H9 (cell line): ENCODE measurements around the gene AFAP1L2. TPM values are rescaled to one million over a fixed set of nuclear protein-coding genes. Genes with fewer than 3 reads are reported as not detected.

Source experiments
- DNase-seq: peaks from one replicate; pipeline ENCODE4 v3.0.0-alpha.2; 2017
- H2AFZ ChIP-seq: one replicate; pipeline ENCODE4 v1.6.1; 2013; ENCODE audit warnings: mild to moderate bottlenecking, low read length, control low read depth, moderate library complexity
- H2AK5ac ChIP-seq: 2 replicates; pipeline ENCODE4 v1.6.1; 2013; ENCODE audit warnings: low read length, control low read depth, mixed read lengths; ENCODE audit not compliant: insufficient read length
- H2BK120ac ChIP-seq: one replicate; pipeline ENCODE4 v1.6.1; 2013; ENCODE audit warnings: low read depth, mild to moderate bottlenecking, low read length, control low read depth, inconsistent platforms; ENCODE audit not compliant: poor library complexity, severe bottlenecking
- H2BK12ac ChIP-seq: 2 replicates; pipeline ENCODE4 v1.6.1; 2013; ENCODE audit warnings: low read length, control low read depth, mixed read lengths, low read depth; ENCODE audit not compliant: insufficient read length
- H2BK15ac ChIP-seq: 2 replicates; pipeline ENCODE4 v1.6.1; 2013; ENCODE audit warnings: low read depth, low read length, control low read depth
- H2BK20ac ChIP-seq: one replicate; pipeline ENCODE4 v1.6.1; 2013; ENCODE audit warnings: low read depth, mild to moderate bottlenecking, low read length, control low read depth, inconsistent platforms; ENCODE audit not compliant: poor library complexity, severe bottlenecking
- H2BK5ac ChIP-seq: 2 replicates; pipeline ENCODE4 v1.6.1; 2013; ENCODE audit warnings: low read length, control low read depth, mixed read lengths; ENCODE audit not compliant: insufficient read length
- H3K14ac ChIP-seq: 2 replicates; pipeline ENCODE4 v1.6.1; 2013; ENCODE audit warnings: low read length, control low read depth; ENCODE audit not compliant: insufficient read depth
- H3K18ac ChIP-seq: 2 replicates; pipeline ENCODE4 v1.6.1; 2013; ENCODE audit warnings: low read depth, mild to moderate bottlenecking, mixed read lengths, low read length, control low read depth; ENCODE audit not compliant: insufficient read length
- H3K23ac ChIP-seq: 2 replicates; pipeline ENCODE4 v1.6.1; 2013; ENCODE audit warnings: low read length, control low read depth, mixed read lengths, low read depth; ENCODE audit not compliant: insufficient read length
- H3K23me2 ChIP-seq: 2 replicates; pipeline ENCODE4 v1.6.1; 2013; ENCODE audit warnings: low read depth, mild to moderate bottlenecking, mixed read lengths, low read length, control low read depth; ENCODE audit not compliant: insufficient read length, poor library complexity, severe bottlenecking
- H3K27ac ChIP-seq: 2 replicates; pipeline ENCODE4 v1.5.1; 2013; ENCODE audit warnings: low read length, control low read depth, mixed read lengths, low read depth; ENCODE audit not compliant: insufficient read length
- H3K27me3 ChIP-seq: 2 replicates; pipeline ENCODE4 v1.6.1; 2013; ENCODE audit warnings: low read length, control low read depth, inconsistent platforms; ENCODE audit not compliant: insufficient read depth
- H3K4ac ChIP-seq: 2 replicates; pipeline ENCODE4 v1.6.1; 2013; ENCODE audit warnings: low read depth, mild to moderate bottlenecking, control low read depth, inconsistent platforms, low read length, moderate library complexity
- H3K4me1 ChIP-seq: 2 replicates; pipeline ENCODE4 v1.6.1; 2013; ENCODE audit warnings: low read length, control low read depth, inconsistent platforms; ENCODE audit not compliant: insufficient read depth
- H3K4me2 ChIP-seq: 2 replicates; pipeline ENCODE4 v1.6.1; 2013; ENCODE audit warnings: low read length, control low read depth, mixed read lengths; ENCODE audit not compliant: insufficient read length, insufficient read depth
- H3K56ac ChIP-seq: 2 replicates; pipeline ENCODE4 v1.6.1; 2013; ENCODE audit warnings: low read depth, mild to moderate bottlenecking, mixed read lengths, low read length, control low read depth; ENCODE audit not compliant: insufficient read length
- H3K79me1 ChIP-seq: 2 replicates; pipeline ENCODE4 v1.6.1; 2013; ENCODE audit warnings: low read depth, mild to moderate bottlenecking, moderate library complexity, low read length, control low read depth, inconsistent platforms; ENCODE audit not compliant: insufficient read depth, poor library complexity, severe bottlenecking
- H3K79me2 ChIP-seq: 2 replicates; pipeline ENCODE4 v1.6.1; 2013; ENCODE audit warnings: low read length, control low read depth, inconsistent platforms; ENCODE audit not compliant: insufficient read depth
- H3K9ac ChIP-seq: 2 replicates; pipeline ENCODE4 v1.6.1; 2013; ENCODE audit warnings: low read length, control low read depth, mixed read lengths; ENCODE audit not compliant: insufficient read length; ENCODE audit errors: extremely low read depth
- H3K9me3 ChIP-seq: one replicate; pipeline ENCODE4 v1.6.1; 2013; ENCODE audit warnings: low read depth, low read length, inconsistent platforms; ENCODE audit not compliant: control insufficient read depth
- H3T11ph ChIP-seq: one replicate; pipeline ENCODE4 v1.6.1; 2013; ENCODE audit warnings: mild to moderate bottlenecking, low read length, control low read depth, inconsistent platforms
- H4K20me1 ChIP-seq: one replicate; pipeline ENCODE4 v1.6.1; 2013; ENCODE audit not compliant: control insufficient read depth, insufficient read length, insufficient read depth
- H4K5ac ChIP-seq: 2 replicates; pipeline ENCODE4 v1.6.1; 2013; ENCODE audit warnings: low read depth, mild to moderate bottlenecking, mixed read lengths, low read length, control low read depth; ENCODE audit not compliant: insufficient read length
- H4K8ac ChIP-seq: replicated peaks from 2 replicates; pipeline ENCODE4 v1.6.1; 2013; ENCODE audit warnings: low read length, control low read depth, mixed read lengths, low read depth; ENCODE audit not compliant: insufficient read length
- H4K91ac ChIP-seq: 2 replicates; pipeline ENCODE4 v1.6.1; 2013; ENCODE audit warnings: low read depth, mild to moderate bottlenecking, moderate library complexity, mixed read lengths, low read length, control low read depth; ENCODE audit not compliant: insufficient read length
- H3K27ac Mint-ChIP-seq, 3 experiments: 2 replicates in 2 of 3; 3 replicates in 1 of 3; pipeline ENCODE4 v1.8.0; 2020 to 2021; ENCODE audit warnings: mixed read lengths in 3 of 3, mild to moderate bottlenecking in 1 of 3, moderate library complexity in 1 of 3
- H3K27me3 Mint-ChIP-seq: 2 replicates; pipeline ENCODE4 v1.8.0; 2021; ENCODE audit warnings: low read depth, mild to moderate bottlenecking, moderate library complexity, mixed read lengths
- H3K36me3 Mint-ChIP-seq, 3 experiments: 2 replicates in 2 of 3; 3 replicates in 1 of 3; pipeline ENCODE4 v1.8.0; 2020 to 2021; ENCODE audit warnings: low read depth in 3 of 3, mixed read lengths in 3 of 3; ENCODE audit not compliant: insufficient read depth in 1 of 3
- H3K4me1 Mint-ChIP-seq, 2 experiments: 2 replicates each; pipeline ENCODE4 v1.8.0; 2020; ENCODE audit warnings: mixed read lengths in 2 of 2
- H3K4me3 Mint-ChIP-seq, 2 experiments: 2 replicates in 1 of 2; 3 replicates in 1 of 2; pipeline ENCODE4 v1.8.0; 2020 to 2021; ENCODE audit warnings: mild to moderate bottlenecking in 2 of 2, mixed read lengths in 2 of 2, moderate library complexity in 1 of 2
- H3K9me3 Mint-ChIP-seq, 2 experiments: 2 replicates in 1 of 2; 3 replicates in 1 of 2; pipeline ENCODE4 v1.8.0; 2020; ENCODE audit warnings: mild to moderate bottlenecking in 2 of 2, mixed read lengths in 2 of 2, moderate library complexity in 1 of 2
- CTCF ChIP-seq: fragments of 200-600 bp; sonication (generic); conservative IDR thresholded peaks from 3 replicates; pipeline ENCODE4 v1.8.0; 2021; ENCODE audit warnings: antibody characterized with exemption, mild to moderate bottlenecking
- WGBS: extraction: QIAGEN DNeasy Blood & Tissue Kit; methylation state at CpG from one replicate; pipeline ENCODE4 v1.1.7; 2013; ENCODE audit warnings: missing lambda C conversion rate, low lambda C conversion rate, mixed read lengths; ENCODE audit not compliant: insufficient read length; ENCODE audit errors: extremely low coverage; 5-methylcytosine and 5-hydroxymethylcytosine counted together
- total RNA-seq: library from RNA; stranded (reverse); gene quantifications from 2 replicates; pipeline ENCODE4 v1.2.1, GENCODE V29; 2021

AFAP1L2 gene
- total RNA-seq, 1 experiment from 2014 or later, result 0.77 TPM

- TF ChIP-seq CTCF, result no peak
- H2BK12ac ChIP-seq, result no peak overlapping the region
- no peaks in the 10 kb centered on the region for H4K20me1 ChIP-seq
- peaks cover 6 to 7% of the 10 kb centered on the region in 2 experiments; a peak in 2 of 4 replicates for H3K4me1 Mint-ChIP-seq
- no peak overlapping the region for H2AK5ac ChIP-seq
- no peak overlapping the region for H3K9ac ChIP-seq
- no peaks in the 10 kb centered on the region for H3K79me1 ChIP-seq
- H3K36me3 Mint-ChIP-seq, result peaks cover 11 to 17% (median 15%) of the 10 kb centered on the region in 3 experiments; a peak in 6 of 7 replicates
- no peak overlapping the region for H3K4me3 Mint-ChIP-seq
- no peak overlapping the region for H3K14ac ChIP-seq
- no peaks in the 10 kb centered on the region for H3K79me2 ChIP-seq
- WGBS, result no CpG with 5 or more reads among the region's 2 CpGs
- no peak overlapping the region for H4K8ac ChIP-seq
- no peak for DNase-seq
- H3K27me3 Mint-ChIP-seq, result no peaks in the 10 kb centered on the region
- no peak overlapping the region for H3K56ac ChIP-seq
- no peak overlapping the region for H3K27ac Mint-ChIP-seq
- H3K4me2 ChIP-seq, result no peak overlapping the region
- H3K18ac ChIP-seq, result no peak overlapping the region
- H3K4ac ChIP-seq, result no peak overlapping the region
- no peak overlapping the region for H2BK120ac ChIP-seq
- H2BK15ac ChIP-seq, result no peak overlapping the region
- no peaks in the 10 kb centered on the region for H3K23me2 ChIP-seq
- H3K27ac ChIP-seq, result no peak overlapping the region
- no peak overlapping the region for H3K23ac ChIP-seq
- no peaks in the 10 kb centered on the region for H3K9me3 Mint-ChIP-seq
- H3K9me3 ChIP-seq, result no peaks in the 10 kb centered on the region
- no peak overlapping the region for H4K5ac ChIP-seq
- no peak overlapping the region for H3T11ph ChIP-seq
- no peaks in the 10 kb centered on the region for H3K4me1 ChIP-seq
- H4K91ac ChIP-seq, result no peak overlapping the region
- H2AFZ ChIP-seq, result no peak overlapping the region
- H3K27me3 ChIP-seq, result no peaks in the 10 kb centered on the region
- H2BK5ac ChIP-seq, result no peak overlapping the region
- no peak overlapping the region for H2BK20ac ChIP-seq
Measured at GRCh38 chr10:114436941-114437340, 32.6 kb upstream of the AFAP1L2 start.
